Fibroblast of villous mesenchyme (primary cell): ENCODE measurements around the gene PDX1. TPM values are rescaled to one million over a fixed set of nuclear protein-coding genes. Genes with fewer than 3 reads are reported as not detected.
"Not testable (repeated sequence)": the region's sequence is repeated elsewhere in the genome, so short reads cannot be mapped to it uniquely, and the experiment has no call there.

ENCODE experiments used
- DNase-seq: peaks from one replicate; pipeline ENCODE4 v3.0.0-alpha.2; 2010; ENCODE audit warnings: low read depth
- H3K4me3 ChIP-seq: 2 replicates; pipeline ENCODE4 v1.5.1; 2011; ENCODE audit warnings: low read depth, mild to moderate bottlenecking, low read length
- total RNA-seq: library from RNA; depleted of rRNA; stranded (reverse); fragments of >200 nt; gene quantifications from 2 replicates; pipeline ENCODE4 v1.2.3, GENCODE V29; 2012
- TF ChIP-seq, protein P1 (sequence below): IDR thresholded peaks from 2 replicates; pipeline ENCODE4 v1.5.1; 2012; ENCODE audit warnings: low read depth, mild to moderate bottlenecking, low read length; ENCODE audit not compliant: insufficient read depth

Gene PDX1
- total RNA-seq, 1 donor: not detected

DNA sequence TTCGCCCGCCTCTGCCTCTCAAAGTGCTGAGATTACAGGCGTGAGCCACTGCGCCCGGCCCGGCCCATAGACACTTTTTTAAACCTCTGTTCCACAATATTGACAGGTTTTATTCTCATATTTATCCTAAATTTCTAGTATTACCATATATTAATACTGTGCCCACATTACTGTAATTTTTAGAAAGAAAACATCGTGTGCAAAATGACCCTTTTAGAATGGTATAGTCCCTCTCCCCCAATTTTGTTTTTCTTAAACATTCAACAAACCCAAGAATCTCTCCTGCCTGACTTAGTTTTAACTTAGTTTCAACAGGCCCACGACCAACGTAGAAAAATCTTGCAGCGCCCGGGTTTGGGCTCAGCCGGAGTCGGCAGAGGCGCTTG is 40.2 kb downstream of the PDX1 start:
- H3K4me3 ChIP-seq: peak overlapping the region; percentile 15
- TF ChIP-seq, protein P1, sequence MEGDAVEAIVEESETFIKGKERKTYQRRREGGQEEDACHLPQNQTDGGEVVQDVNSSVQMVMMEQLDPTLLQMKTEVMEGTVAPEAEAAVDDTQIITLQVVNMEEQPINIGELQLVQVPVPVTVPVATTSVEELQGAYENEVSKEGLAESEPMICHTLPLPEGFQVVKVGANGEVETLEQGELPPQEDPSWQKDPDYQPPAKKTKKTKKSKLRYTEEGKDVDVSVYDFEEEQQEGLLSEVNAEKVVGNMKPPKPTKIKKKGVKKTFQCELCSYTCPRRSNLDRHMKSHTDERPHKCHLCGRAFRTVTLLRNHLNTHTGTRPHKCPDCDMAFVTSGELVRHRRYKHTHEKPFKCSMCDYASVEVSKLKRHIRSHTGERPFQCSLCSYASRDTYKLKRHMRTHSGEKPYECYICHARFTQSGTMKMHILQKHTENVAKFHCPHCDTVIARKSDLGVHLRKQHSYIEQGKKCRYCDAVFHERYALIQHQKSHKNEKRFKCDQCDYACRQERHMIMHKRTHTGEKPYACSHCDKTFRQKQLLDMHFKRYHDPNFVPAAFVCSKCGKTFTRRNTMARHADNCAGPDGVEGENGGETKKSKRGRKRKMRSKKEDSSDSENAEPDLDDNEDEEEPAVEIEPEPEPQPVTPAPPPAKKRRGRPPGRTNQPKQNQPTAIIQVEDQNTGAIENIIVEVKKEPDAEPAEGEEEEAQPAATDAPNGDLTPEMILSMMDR: no peak
- no peak for DNase-seq

DNA sequence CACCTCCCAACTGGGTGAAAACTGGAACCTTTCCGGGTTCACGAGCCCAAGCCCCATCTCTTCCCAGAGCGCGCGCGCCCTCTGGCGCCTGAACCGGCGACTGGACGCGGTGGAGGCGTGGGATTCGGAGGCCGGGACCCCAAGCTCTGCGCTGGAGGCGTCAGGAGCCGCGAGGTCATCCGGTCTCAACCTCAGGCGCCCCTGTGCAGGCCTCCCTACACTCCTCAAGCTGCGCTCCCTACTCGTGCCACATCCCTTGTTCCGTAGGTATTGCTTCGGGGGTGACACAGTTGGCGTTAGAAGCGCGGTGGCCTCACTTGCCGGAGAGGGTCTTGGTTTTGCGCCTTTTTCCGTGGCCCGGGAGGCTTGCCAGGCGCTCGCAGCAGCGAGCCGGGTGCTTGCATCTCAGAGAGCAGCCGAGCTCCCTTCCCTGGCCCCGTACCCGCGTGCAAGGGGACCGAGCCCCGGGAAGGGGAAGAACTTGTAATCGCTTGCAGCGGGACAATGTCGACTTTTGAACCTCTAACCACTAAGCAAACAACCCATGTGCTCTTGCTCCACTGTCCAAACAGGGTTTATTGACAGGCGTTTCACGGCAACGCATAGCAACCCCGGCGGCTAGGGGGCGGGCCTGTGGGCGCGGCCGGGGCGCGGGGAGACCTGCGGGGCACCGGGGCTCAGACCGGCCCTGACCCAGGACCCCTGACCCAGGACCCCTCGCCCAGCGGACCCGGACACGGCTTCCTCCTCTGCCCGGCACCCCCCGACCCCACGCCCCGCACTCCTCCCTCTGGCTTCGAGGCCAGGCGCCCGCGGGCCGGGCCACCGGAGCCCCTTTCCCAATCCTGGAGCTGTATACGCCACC is 40.8 kb downstream of the PDX1 start:
- TF ChIP-seq, protein P1: peak; percentile 29
- DNase-seq: peak; percentile 8
- H3K4me3 ChIP-seq: peak overlapping the region; percentile 18

DNA sequence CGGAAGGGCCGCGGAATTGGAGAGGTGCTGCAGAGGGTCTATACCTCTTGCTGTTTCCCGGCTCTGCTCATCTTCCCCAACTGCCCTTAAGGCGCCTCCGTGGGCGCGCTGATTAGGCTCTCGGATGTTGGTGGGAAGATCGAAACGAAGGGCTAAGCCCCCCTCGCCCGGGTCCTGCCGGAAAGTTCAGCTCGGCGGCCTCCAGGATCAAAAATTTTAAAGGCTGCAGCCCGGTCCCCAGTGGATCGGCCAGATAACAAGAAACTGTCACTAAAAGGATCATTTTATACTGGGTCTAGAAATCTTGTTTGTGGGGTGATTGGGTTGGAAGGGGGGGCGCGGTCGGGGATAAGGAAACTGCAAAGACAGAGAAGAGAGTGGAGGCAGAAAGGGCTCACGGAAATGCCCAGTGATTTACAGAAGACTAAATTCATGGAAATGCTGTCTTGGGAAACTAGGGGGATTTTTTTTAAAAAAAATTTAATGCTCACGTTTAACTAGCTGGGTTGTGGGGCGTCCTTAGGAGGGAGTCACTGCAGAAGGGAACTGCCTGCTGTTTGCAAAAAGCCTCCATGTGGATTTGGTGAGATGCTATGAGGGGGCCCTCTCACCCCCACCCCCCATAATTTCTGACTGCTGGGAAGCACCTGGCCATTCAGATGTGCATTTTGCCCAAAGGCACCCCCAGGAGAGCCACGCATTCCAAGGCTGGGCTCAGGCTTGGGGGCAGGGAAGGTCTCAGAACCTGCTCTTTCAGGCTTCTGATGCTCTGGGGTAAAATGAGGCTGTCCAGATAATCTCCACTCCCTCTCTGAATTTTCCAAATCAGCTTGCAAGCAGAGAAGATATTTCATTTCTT is 41.7 kb downstream of the PDX1 start:
- no peak overlapping the region for H3K4me3 ChIP-seq
- TF ChIP-seq, protein P1: no peak
- DNase-seq: no peak

DNA sequence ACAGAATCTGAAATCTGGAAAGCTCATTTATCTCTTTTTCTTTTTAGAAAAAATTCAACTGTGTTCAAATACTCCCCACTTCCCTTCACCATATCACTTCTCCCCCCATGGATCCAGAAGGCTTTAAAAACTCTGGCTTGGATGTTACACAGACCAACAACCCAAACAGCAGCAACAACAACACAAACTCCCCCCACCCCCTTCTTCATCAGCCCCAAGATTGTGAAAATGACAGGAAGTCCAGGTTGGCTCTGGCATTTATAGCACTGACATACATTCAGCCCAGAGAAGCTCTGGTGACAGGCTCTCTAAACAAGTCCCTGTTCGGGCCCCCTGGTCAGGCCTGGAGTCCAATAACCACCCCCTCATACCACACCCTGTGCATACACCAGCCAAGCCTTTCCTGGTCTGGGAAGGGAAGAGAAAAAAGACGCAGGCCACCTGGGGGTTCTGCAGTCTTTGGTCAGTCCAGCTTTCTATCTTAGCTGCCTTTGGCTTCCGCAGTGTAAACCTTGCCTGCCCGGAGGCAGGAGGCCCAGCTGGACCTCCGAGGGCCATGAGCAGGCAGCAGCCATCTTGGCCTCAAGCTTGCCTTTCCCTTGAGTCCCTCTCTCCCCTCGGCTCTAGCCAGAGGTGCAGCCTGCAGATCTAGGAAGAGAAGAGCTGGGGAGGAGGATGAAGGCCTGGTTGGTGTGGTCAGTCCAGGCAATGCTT is 42.5 kb downstream of the PDX1 start:
- TF ChIP-seq, protein P1: no peak
- no peak overlapping the region for H3K4me3 ChIP-seq
- DNase-seq: no peak

DNA sequence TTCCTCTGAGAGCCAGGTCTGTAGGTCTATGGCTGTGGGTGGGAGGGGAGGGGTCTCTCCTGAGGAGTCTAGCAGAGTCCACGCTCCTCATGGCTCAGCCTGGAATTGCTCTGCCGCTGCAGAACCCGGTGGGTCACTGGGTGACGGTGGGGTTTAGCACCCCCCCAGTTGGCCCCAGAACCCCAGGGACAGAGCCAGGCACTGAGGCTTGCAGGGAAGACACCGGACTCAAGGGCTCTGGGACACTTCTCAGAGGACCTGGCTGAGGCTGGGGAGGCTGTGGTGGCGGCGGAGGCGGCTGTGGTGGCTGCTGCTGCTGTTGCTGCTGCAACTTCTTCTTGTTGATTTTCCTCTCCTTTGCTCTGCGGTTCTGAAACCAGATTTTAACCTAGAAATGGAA is 43.2 kb downstream of the PDX1 start:
- no peak overlapping the region for H3K4me3 ChIP-seq
- TF ChIP-seq, protein P1: no peak

DNA sequence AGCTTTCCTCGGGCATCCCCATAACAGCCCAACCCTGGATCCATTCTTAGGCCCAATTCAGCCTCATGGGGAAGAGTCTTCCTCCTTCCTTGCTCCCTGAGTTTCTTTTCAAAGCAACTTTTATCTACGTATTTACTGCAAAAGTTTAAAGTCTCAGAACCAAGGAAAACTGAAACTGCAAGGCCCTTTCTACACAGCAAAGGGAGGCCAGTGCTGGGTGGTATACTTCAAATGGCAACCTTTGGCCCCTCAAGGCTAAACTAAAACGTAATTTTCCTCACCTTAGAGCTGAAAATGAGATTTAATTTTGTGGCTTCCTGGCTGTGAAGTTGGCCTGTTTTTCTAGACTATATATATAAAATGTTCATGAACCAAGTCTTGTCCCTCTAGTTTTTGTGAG is 43.7 kb downstream of the PDX1 start:
- DNase-seq: no peak
- H3K4me3 ChIP-seq: no peak overlapping the region
- TF ChIP-seq, protein P1: no peak

More for the DNA sequence above, 43.2 kb downstream of the PDX1 start:
- DNase-seq: no peak

DNA sequence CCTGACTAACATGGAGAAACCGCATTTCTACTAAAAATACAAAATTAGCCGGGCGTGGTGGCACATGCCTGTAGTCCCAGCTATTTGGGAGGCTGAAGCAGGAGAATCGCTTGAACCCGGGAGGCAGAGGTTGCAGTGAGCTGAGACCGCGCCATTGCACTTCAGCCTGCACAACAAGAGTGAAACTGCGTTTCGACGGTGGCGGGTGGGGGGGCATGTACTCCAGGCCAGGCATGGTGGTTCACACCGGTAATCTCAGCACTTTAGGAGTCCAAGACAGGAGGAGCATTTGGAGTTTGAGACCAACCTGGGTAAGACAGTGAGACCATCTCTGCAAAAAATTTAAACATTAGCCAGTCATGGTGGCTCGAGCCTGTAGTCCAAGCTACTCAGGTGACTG is 44.4 kb downstream of the PDX1 start:
- H3K4me3 ChIP-seq, DNase-seq: not testable (repeated sequence)
